Hippocampal formation (tissue), 2 donors: Measurements from ENCODE around the gene AKAP1.

Source experiments
- DNase-seq, 2 donors: peaks; one replicate each; lab custom pipeline; 2025; lab: John Stamatoyannopoulos, UW

AKAP1 gene

GRCh38 chr17:57105591-57105990, 20.5 kb downstream of the AKAP1 start:
- no peak for DNase-seq

- no peak for DNase-seq
These were observed 21.2 kb downstream of the AKAP1 start for GRCh38 chr17:57106107-57106835.

- no peak for DNase-seq
These were observed 21.9 kb downstream of the AKAP1 start for GRCh38 chr17:57106836-57107497.

GRCh38 chr17:57107498-57108101, 22.6 kb downstream of the AKAP1 start:
- no peak for DNase-seq

- DNase-seq: no peak
These were observed 23.8 kb downstream of the AKAP1 start for GRCh38 chr17:57108671-57109392.

- no peak for DNase-seq
These were observed 24.5 kb downstream of the AKAP1 start for GRCh38 chr17:57109393-57110151.

GRCh38 chr17:57110152-57110542, 25.1 kb downstream of the AKAP1 start:
- DNase-seq: no peak

- DNase-seq: no peak
These were observed 25.7 kb downstream of the AKAP1 start for GRCh38 chr17:57110579-57111325.

- DNase-seq: no peak
These were observed 26.3 kb downstream of the AKAP1 start for GRCh38 chr17:57111386-57111785.

GRCh38 chr17:57113011-57113410, 28.0 kb downstream of the AKAP1 start:
- DNase-seq: no peak

GRCh38 chr17:57113656-57114055, 28.6 kb downstream of the AKAP1 start:
- no peak for DNase-seq

GRCh38 chr17:57114085-57114673, 29.1 kb downstream of the AKAP1 start:
- DNase-seq: no peak

GRCh38 chr17:57115377-57115776, 30.3 kb downstream of the AKAP1 start:
- DNase-seq: no peak

GRCh38 chr17:57115916-57116315, 30.9 kb downstream of the AKAP1 start:
- no peak for DNase-seq

GRCh38 chr17:57117798-57118197, 32.8 kb downstream of the AKAP1 start:
- DNase-seq: no peak

- DNase-seq: no peak
These were observed 35.8 kb downstream of the AKAP1 start for GRCh38 chr17:57120814-57121213.

- no peak for DNase-seq
These were observed 36.4 kb downstream of the AKAP1 start for GRCh38 chr17:57121308-57122042.

- DNase-seq: no peak
These were observed 39.0 kb downstream of the AKAP1 start for GRCh38 chr17:57124053-57124452.

GRCh38 chr17:57125406-57125805, 40.4 kb downstream of the AKAP1 start:
- DNase-seq: no peak

GRCh38 chr17:57125866-57126265, 40.8 kb downstream of the AKAP1 start:
- DNase-seq: no peak
